Astrocyte (in vitro differentiated cells and primary cell): ENCODE results near the gene ASB6.

ENCODE experiments used
- CTCF ChIP-seq: IDR thresholded peaks from 2 replicates; pipeline ENCODE4 v1.5.1; 2011; ENCODE audit warnings: low read depth, mild to moderate bottlenecking, inconsistent platforms, low read length, moderate library complexity; ENCODE audit not compliant: insufficient read depth
- EZH2 ChIP-seq: IDR thresholded peaks from 2 replicates; pipeline ENCODE4 v1.6.1; 2012; ENCODE audit warnings: mild to moderate bottlenecking, low read length, inconsistent platforms; ENCODE audit not compliant: insufficient read depth

GRCh38 chr9:129611307-129611800 lies 30.6 kb downstream of the ASB6 start:
- TF ChIP-seq CTCF (no peak), EZH2 (no peak)
